ENCODE measurements around the gene ZMIZ1. TPM values are rescaled to one million over a fixed set of nuclear protein-coding genes. Genes with fewer than 3 reads are reported as not detected.

The ZMIZ1 gene
- total RNA-seq, 1 experiment from 2014 or later = 42.3 TPM

GRCh38 chr10:79306644-79307220 is 238.0 kb downstream of the ZMIZ1 start:
- POLR2A ChIA-PET = no interaction called here
- H3K27me3 ChIP-seq (replicated peaks; ENCODE audit: control insufficient read depth, insufficient read depth, low read length) = no peaks in the 10 kb centered on the region
- Mint-ChIP-seq H3K9me3 (ENCODE audit: unreplicated experiment) (no peaks in the 10 kb centered on the region), H3K36me3 (ENCODE audit: insufficient read depth, unreplicated experiment) (peaks cover 61% of the 10 kb centered on the region), H3K4me3 (ENCODE audit: unreplicated experiment) (no peak overlapping the region), H3K27me3 (ENCODE audit: insufficient read depth, unreplicated experiment) (no peaks in the 10 kb centered on the region), H3K27ac (ENCODE audit: unreplicated experiment) (no peak overlapping the region), H3K4me1 (ENCODE audit: low read depth, unreplicated experiment) (no peaks in the 10 kb centered on the region)
- TF ChIP-seq CTCF (IDR thresholded peaks at IDR 0.05; ENCODE audit: insufficient read depth in 1 of 2, low read depth in 1 of 2, low read length in 1 of 2, severe bottlenecking in 1 of 2, unreplicated experiment in 1 of 2) = no peak
- intact Hi-C loops (cut with micrococcal nuclease; ENCODE audit: unreplicated experiment) = no loop called here
- no TSS peak for BruUV-seq (replicated peaks)
- CTCF ChIA-PET = no interaction called here
- no peaks in the 10 kb centered on the region for H3K9me3 ChIP-seq
- H3K4me3 ChIP-seq (ENCODE audit: low read depth, low read length) = no peak overlapping the region
- H3K4me1 ChIP-seq = no peaks in the 10 kb centered on the region
- peaks cover 2% of the 10 kb centered on the region for H3K36me3 ChIP-seq (ENCODE audit: control insufficient read depth, insufficient read depth, low read length)
- no peak for DNase-seq

- H3K4me3 ChIP-seq (ENCODE audit: low read depth, low read length) = no peak overlapping the region
- H3K9me3 ChIP-seq = no peaks in the 10 kb centered on the region
- ChIA-PET POLR2A (no interaction called here), CTCF (no interaction called here)
- Mint-ChIP-seq H3K9me3 (ENCODE audit: unreplicated experiment) (no peaks in the 10 kb centered on the region), H3K4me3 (ENCODE audit: unreplicated experiment) (no peak overlapping the region), H3K27ac (ENCODE audit: unreplicated experiment) (no peak overlapping the region), H3K4me1 (ENCODE audit: low read depth, unreplicated experiment) (no peaks in the 10 kb centered on the region), H3K36me3 (ENCODE audit: insufficient read depth, unreplicated experiment) (peaks cover 63% of the 10 kb centered on the region), H3K27me3 (ENCODE audit: insufficient read depth, unreplicated experiment) (no peaks in the 10 kb centered on the region)
- no TSS peak for BruUV-seq (replicated peaks)
- intact Hi-C loops (cut with micrococcal nuclease; ENCODE audit: unreplicated experiment) = no loop called here
- H3K36me3 ChIP-seq (ENCODE audit: control insufficient read depth, insufficient read depth, low read length) = peaks cover 2% of the 10 kb centered on the region
- no peaks in the 10 kb centered on the region for H3K27me3 ChIP-seq (replicated peaks; ENCODE audit: control insufficient read depth, insufficient read depth, low read length)
- no peak for TF ChIP-seq CTCF (IDR thresholded peaks at IDR 0.05; ENCODE audit: insufficient read depth in 1 of 2, low read depth in 1 of 2, low read length in 1 of 2, severe bottlenecking in 1 of 2, unreplicated experiment in 1 of 2)
- DNase-seq = no peak
- no peaks in the 10 kb centered on the region for H3K4me1 ChIP-seq
Measured at GRCh38 chr10:79308016-79308415, 239.2 kb downstream of the ZMIZ1 start.

- intact Hi-C loops (cut with micrococcal nuclease; ENCODE audit: unreplicated experiment) = no loop called here
- H3K4me3 ChIP-seq (ENCODE audit: low read depth, low read length) = no peak overlapping the region
- no peaks in the 10 kb centered on the region for H3K27me3 ChIP-seq (replicated peaks; ENCODE audit: control insufficient read depth, insufficient read depth, low read length)
- no peak overlapping the region for H3K4me3 Mint-ChIP-seq (ENCODE audit: unreplicated experiment)
- no peak for TF ChIP-seq CTCF (IDR thresholded peaks at IDR 0.05; ENCODE audit: insufficient read depth in 1 of 2, low read depth in 1 of 2, low read length in 1 of 2, severe bottlenecking in 1 of 2, unreplicated experiment in 1 of 2)
- no TSS peak for BruUV-seq (replicated peaks)
- no peaks in the 10 kb centered on the region for H3K9me3 ChIP-seq
- DNase-seq = no peak
- H3K36me3 ChIP-seq (ENCODE audit: control insufficient read depth, insufficient read depth, low read length) = peaks cover 6% of the 10 kb centered on the region
- H3K36me3 Mint-ChIP-seq (ENCODE audit: insufficient read depth, unreplicated experiment) = peaks cover 63% of the 10 kb centered on the region
- H3K27me3 Mint-ChIP-seq (ENCODE audit: insufficient read depth, unreplicated experiment) = no peaks in the 10 kb centered on the region
- POLR2A ChIA-PET = no interaction called here
- CTCF ChIA-PET = no interaction called here
- no peaks in the 10 kb centered on the region for H3K9me3 Mint-ChIP-seq (ENCODE audit: unreplicated experiment)
- no peak overlapping the region for H3K27ac Mint-ChIP-seq (ENCODE audit: unreplicated experiment)
- no peaks in the 10 kb centered on the region for H3K4me1 ChIP-seq
- no peaks in the 10 kb centered on the region for H3K4me1 Mint-ChIP-seq (ENCODE audit: low read depth, unreplicated experiment)
Measured at GRCh38 chr10:79308969-79309665, 240.4 kb downstream of the ZMIZ1 start.

All from Caco-2 (cell line).